Eye (tissue), 1 donor: ENCODE results near the gene EXT2.

Source experiments
- DNase-seq: peaks from one replicate; pipeline ENCODE4 v3.0.0-alpha.2; 2015

EXT2 gene

DNA sequence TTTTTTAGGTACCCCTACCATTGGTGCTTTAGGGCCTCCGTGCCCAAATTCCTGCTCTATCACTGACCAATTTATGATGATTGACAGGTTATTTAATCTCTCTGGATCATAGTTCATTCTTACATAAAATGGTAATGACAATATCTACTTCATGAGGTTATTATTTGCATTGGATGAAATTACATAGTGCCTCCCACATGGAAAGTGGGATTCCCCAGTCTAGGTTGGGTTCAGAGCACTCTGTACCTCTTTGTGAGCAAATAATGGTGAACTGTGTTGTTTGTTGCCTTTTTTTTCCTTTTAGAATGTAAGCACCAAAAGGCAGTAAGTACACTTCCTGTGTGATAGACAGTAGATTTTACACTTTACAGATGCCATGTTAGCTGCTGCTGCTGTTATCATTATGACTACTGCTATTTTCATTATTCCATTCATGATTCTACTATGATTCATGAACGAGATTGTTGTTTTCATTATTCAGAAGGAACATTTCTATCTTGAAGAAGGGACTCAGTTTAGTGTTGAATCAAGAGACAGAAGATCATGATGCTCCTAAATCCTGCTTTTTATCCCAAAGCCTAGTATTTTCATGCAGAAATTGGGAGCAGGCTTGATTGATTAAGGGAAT lies 113.6 kb downstream of the EXT2 start:
- DNase-seq, result no peak

DNA sequence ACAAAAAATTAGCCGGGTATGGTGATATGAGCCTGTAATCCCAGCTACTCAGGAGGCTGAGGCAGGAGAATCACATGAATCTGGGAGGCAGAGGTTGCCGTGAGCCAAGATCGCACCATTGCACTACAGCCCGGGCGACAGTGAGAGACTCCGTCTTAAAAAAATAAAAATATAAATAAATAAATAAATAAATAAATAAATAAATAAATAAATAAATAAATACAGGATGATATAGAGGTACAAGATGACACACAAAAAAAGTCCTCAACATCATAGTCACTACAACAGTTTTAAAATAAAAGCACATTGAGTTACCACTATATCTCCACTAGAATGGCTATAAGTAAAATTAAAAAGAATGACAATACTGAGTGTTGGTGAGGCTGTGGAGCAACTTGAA lies 116.7 kb downstream of the EXT2 start:
- DNase-seq, result no peak

DNA sequence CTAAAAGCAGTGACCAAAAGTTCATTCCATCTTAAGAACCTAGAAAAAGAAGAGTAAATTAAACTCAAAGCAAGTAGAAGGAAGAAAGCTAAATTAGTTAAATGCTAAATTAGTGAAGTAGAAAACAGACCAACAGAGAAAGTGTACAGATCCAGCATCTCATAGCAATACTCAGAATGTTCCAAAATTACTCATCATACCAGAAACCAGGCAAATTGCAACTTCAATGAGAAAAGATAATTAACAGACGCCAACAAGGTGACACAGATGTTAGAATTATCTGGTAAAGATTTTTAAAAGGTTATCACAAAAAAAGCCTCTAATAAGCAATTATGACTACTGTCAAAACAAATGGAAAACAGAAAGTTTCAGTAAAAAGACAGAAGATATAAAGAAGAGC lies 117.7 kb downstream of the EXT2 start:
- DNase-seq, result no peak

DNA sequence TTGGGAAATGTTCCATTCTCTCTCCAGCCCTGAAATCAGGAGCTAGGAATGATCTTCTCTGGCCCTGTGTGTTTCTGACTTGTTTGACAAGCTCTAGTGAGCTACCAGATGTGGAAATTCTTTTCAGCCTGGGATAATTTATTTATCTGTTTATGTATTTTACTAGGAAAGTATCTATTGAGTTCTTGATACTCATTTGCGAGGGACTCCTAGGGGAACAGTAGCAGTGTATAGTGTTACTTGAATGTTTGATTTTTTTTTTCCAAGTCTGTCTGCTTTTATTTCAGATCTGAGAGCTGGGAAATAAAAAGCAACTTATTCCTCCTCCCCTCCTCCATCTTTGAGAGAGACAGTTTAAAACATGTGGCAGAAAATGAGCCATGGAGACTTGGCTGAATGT lies 122.0 kb downstream of the EXT2 start:
- DNase-seq, result no peak

DNA sequence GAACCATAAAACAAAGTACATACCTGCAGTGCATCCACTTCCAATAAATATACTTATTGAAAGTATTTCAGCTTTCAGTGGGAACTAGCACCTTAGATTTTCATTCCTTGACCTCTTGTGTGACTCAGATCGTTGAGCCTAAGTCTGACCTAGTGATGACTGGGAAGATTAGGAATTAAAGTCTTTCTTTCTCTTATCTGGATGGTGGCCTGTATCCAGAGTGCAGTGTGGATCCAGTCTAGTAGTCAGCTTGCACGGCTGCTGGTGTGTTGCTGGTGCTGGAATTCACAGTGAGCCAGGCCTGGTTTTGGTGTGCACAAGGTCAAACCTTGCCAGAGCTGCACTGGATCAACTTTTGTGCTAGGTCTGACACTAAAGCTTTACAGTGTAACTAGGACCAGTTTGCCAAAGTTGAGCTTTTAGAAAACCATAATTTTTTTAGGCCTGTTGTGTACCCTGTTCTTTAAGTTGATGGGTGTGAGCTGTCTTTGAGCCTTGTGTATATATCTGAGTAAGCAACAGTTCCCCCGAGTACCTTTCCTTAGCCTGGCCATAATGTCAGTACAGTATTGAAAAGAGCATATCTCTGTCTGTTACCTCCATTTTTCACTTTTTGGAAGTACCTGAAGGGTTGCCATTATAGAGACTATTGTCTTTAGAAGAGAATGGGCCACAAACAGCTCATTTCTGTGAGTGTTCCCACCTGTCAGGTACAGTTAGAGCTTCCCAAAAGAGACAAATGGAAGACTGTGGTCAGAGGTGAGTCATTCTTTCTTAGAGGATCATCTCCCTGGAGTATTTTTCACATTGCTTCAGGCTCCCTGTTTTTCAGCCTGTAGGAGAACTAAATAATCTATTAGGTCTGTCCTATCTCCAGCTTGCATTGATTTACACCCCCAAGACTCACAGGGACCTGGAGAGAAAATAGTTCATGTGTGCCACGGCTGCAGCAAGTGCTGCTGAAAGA lies 124.6 kb downstream of the EXT2 start:
- DNase-seq, result no peak

DNA sequence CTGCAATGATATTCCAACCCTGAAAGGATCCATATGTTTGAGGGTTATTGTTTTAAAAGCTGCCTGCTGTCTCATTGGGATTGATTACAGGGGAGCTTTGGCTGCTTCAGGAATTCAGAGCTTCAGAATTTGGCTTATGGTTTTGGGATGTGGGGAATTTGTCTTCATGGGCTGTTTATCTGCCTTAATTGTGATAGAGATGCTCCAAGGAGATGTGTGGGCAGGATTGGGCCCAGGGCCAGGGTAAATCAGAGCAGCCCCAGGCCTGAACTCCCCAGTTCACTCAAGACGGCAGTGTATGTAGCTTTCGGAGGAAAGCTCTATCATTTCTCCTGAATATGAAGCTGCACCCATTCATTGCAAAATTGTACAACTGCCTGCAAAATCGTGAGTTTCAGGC lies 126.0 kb downstream of the EXT2 start:
- no peak for DNase-seq

DNA sequence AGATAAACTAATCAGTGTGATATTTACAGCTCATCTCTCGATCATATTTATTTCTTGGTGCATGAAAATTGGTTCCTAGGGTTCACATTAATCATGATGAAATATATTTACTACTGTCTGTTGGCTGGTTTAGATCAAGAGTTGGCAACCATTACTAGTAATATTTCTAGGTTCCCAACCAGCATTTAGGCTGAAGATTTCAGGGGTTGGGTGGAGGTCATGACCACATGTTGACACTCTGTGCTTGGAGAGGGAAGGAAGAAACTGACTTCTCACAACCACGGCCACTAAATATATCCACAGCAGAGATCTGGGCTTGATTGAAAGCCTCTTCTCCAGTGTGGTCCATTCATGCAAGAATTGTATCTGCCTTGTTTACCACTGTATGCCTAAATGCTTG lies 126.5 kb downstream of the EXT2 start:
- DNase-seq, result no peak

DNA sequence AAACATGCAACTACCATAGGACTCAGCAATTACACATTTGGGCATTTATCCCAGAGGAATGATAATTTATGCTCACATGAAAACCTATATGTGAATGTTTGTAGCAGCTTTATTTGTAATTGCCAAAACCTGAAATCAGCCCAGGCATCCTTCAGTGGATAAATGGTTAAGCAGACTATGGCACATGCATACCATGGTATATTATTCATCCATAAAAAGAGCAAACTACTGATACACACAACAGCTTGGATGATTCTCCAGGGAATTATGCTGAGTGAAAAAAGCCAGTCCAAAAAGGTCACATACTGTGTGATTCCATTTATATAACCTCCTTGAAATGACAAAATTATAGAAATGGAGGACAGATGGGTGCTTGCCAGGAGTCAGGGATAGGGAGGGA lies 127.8 kb downstream of the EXT2 start:
- DNase-seq, result no peak

DNA sequence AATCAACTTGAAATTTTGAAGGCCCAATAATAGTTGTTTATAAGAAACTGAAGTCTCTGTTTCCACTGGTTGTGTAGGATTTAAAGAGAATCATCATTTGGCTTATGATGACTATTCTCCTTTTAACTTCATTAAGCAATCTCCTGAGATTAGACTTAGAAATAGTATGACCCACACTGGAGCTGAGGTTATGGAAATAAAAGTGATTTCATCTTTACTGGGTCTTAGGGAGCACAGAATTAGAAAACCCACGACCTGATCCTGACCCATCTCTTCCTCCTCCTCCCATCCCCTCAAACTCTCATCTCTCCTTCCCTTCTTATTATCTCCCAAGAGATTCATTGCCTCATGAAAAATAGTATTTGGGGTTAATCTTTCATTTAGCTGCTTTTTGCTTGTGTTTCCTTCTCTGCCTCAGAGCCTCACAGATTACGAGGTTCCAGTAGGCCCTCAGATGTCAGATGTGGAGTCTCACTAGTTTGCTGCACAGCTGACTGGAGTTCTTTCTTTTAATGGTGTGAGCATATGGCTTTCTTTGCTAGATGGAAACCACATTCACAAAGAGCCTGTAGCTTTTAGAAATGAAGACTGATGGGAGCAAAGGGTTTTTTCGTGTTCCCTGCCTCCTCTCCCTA lies 129.5 kb downstream of the EXT2 start:
- DNase-seq, result no peak

DNA sequence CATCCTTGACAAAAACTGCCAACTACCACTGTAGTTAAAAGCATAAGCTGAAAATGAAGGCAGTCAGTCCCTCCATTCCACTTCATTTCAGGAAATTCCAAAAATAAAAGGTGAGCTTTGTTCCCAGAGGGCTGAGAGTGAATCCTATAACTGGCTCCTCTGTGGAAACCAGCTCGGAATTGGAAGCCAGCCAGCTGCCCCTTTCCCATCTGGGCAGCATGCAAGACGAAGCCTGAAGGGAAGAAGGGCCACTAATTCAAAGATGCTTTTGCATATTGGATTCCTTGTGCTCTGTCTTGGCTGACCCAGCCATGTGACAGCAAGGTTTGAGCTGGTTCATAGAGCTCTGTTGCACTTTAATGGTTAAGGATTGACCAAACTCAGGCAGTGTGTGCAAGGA lies 131.0 kb downstream of the EXT2 start:
- DNase-seq, result no peak

DNA sequence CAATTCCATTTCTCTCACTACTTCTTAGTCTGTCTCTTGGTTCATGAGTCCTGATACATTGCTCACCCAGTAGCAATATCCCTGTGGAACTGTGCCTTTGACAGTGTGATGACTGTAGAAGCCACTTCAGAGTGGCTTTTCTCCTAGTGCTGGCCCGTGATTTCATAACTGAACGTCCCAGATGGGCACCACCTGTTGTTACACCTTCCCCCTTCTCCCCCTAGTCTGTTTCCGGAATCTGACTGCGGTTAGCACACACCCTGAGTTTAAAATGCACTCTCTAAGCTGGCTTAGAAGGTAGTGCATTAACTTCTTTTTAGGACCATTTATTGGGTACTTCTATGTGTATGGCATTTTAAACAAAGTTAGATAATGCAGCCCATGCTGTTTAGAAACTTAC lies 131.5 kb downstream of the EXT2 start:
- no peak for DNase-seq

DNA sequence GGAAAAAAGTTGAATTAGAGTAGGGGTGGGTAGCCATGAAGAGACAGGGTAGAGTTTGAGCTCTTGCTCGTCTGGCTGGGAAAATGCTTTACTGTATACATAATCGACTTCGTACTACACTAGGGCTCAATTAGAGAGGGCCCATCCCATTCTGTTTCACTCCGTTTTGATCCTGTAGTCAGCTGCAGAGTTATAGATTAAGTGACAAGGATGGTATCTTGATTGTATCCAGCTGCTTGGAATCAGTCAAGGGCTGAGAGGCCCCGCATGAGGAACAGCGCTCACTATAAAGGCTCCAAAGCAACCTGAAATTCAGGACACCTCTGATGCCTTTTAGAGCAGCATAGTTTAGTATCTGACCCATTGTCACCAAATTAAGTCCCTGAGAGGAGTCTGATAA lies 132.9 kb downstream of the EXT2 start:
- peak; percentile 30 for DNase-seq

DNA sequence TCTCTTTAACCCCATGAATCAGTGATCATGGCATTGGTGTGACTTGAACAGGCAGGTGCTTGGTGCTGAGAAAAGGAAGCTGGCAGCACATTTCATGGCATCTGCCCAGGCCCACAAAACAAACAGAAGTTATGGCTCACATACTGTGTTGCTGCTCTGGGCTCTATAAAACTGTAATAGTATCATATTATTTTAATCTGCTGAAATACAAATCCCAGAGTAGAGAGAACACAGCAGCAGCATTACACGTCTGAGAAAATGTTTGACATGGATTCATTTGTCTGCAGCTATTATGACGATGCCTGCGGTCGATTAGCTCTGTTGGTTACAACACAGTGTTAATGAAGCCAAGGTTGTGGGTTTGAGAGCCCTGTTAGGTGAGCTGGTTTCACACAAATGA lies 133.6 kb downstream of the EXT2 start:
- DNase-seq, result no peak

DNA sequence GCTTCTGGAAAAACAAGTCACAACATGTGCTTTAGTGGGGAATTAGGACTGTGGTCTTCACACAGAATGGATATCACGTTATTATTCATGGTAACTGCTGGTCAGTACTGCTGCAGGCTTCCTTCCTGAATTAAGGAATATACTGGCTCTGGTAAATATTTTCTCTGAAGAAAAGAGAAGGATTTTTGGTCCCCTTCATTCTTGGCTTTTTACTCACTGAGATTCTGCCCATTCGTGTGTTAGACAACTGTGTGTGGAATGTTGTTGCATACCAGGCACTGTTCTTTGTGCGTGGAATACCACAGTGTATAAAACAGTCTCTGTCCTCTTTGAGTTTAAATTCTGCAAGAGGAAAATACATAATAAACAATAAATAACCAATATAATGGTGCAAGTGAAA lies 134.1 kb downstream of the EXT2 start:
- DNase-seq, result no peak

DNA sequence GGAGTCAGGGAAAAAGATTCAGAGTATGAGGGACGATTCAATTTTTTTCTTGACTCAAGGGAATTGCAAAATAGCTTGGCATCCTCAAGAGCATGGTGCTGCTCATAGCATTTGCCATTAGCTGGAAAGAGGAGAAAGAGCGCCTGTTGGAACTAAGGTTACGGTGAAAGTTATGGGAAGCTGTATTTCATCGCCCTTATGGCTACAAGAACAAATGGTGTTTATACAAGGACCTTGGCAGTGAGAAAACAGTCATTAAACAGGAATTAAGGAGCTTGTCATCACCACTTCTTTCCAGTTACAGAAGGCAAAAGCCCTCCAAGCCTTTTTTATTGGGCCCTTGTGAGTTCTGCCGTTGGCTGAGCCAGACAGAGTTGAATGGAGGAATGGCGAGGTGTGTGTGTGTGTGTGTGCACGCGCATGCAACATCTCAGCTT lies 140.3 kb downstream of the EXT2 start:
- DNase-seq, result no peak

DNA sequence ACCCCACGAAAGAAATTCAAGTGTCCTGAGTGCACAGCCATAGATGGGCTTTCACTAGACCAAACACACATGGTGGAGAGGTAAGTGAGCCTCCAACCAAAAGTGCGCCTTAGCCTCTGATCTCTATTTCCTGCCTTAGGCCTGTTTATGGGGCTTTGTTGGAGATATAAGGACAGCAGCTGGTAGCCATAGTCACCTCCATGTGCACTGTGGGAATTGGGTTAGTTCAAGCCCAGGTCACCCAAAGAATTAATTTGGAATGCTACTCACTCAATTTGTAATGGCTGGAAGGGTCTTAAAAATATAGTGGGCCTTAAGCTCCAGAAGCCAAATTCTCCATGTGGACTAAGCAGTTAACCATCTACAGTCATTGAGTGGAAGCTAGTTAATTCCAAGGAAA lies 140.8 kb downstream of the EXT2 start:
- no peak for DNase-seq

DNA sequence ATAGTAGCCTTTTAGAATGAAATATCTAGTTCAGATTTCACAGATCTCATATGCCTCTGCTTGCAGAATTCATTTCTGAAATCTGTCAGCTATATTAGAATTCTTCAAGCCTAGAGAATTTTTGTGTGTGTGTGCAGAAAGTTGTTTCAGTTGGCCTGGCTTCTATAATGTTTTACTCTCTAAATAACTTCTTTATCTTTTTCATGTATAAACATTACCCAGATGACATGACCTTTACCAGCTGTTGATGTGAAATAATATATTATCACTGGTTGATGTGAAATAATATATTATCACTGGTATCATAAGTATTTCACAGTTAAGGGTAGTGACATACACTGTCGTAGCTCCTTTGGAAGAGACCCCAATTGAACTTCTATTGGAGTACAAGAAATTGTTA lies 141.7 kb downstream of the EXT2 start:
- DNase-seq, result no peak

DNA sequence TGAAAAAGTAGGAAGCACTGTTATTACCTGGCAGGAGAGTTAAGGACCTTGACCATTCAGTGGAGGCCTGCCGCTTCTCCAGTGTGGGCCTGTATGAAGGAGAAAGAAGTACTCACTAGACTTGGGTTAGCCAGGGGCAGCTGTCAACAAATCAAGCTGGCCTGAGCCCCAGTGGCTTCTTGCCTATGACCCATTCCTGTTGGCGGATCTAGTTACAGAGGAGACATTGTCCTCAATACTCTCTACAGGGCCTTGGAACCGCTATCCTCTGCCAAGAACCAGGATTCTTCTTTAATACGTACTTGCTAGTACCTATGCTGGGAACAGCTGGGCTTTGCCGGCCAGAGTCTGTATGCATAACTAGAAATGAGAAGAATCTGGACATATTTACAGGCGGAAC lies 146.4 kb downstream of the EXT2 start:
- DNase-seq, result no peak

DNA sequence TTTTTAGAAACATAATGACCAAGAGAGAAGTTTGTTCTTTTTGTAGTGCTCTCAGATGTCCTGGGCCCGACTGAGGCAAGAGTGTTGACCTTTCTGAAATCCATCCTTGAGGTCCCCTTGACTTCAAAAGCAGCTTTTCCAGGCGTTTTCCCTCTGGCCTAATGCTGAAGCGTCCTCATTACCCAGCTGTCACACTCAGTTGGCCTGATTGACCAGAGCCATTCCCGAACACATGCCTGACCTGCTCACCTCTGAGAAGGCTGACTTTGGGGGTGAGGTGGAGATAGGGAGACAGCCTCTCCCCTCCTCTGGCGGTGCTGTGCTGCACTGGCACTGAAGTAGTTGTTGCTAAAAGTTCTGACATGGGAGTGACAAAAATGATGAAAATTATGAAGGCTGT lies 147.6 kb downstream of the EXT2 start:
- DNase-seq, result peak; percentile 80

DNA sequence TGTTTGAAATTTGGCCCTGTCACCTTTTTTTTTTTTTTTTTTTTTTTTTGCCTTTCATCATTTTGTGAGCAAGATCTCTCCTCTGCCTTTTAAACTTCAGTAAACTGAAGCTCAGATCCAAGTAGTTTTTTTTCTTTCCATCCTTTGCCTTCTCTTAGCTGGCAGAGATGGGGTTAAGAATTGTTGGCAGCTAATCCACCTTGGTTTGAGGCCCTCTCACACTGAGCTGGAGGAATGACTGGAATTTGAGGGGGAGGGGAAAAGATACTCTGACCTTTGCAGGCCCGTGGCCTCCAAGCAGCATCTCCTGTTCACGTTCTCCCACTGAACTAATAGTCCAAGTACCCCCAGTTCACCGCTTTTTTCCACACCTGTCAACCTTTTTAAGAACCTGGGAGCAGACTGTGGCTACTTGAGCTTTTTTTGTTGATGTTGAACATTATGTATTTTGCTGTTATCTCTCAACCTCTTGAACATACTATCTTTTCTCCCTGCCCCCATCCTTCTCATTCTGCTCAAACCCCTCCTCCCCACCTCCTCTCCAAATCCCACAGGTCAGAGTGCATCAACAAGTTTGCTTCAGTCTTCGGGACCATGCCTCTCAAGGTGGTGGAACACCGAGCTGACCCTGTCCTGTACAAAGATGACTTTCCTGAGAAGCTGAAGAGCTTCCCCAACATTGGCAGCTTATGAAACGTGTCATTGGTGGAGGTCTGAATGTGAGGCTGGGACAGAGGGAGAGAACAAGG lies 148.3 kb downstream of the EXT2 start:
- peak; percentile 75 for DNase-seq

DNA sequence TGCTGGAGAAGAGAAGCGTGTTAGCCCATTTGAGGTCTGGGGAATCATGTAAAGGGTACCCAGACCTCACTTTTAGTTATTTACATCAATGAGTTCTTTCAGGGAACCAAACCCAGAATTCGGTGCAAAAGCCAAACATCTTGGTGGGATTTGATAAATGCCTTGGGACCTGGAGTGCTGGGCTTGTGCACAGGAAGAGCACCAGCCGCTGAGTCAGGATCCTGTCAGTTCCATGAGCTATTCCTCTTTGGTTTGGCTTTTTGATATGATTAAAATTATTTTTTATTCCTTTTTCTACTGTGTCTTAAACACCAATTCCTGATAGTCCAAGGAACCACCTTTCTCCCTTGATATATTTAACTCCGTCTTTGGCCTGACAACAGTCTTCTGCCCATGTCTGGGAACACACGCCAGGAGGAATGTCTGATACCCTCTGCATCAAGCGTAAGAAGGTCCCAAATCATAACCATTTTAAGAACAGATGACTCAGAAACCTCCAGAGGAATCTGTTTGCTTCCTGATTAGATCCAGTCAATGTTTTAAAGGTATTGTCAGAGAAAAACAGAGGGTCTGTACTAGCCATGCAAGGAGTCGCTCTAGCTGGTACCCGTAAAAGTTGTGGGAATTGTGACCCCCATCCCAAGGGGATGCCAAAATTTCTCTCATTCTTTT lies 149.3 kb downstream of the EXT2 start:
- no peak for DNase-seq

DNA sequence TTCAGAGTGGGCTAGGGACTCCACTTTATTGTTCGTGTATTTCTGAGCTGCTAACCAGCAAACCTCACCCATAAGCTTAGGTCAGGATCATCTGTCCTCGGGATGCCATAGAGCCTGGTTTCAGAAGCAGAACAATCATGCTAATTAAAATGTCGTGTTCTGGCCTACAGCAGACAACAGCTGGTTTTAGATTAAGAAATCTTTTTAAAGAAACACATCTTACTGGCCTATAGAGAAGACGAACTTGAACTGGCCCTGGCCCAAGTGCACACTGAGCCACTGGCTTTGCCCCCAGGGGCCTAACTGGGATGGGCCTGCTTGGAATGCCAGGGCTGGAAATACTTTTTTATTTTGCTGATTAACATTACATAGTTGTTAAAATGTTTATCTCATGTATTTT lies 151.2 kb downstream of the EXT2 start:
- DNase-seq, result no peak

DNA sequence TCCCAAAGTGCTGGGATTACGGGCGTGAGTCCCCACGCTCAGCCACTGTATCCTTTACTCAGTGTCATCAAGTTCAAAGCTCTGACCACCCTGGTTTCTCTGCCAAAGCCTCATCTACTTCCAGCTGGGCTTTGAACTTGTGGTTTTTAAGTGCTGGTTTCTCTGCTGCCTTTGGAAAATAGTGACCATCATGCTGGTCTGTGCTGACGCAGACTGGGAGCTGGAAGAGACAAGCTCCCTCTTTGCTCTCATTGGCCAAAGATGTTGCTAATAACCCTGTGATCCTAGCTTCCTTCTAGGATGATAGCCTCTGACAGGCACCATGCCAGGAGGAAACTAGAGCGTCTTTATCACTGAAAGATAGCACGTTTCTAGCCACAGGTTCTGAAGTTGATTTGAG lies 152.0 kb downstream of the EXT2 start:
- no peak for DNase-seq
